Measurements from ENCODE around the gene ZFAND2A. TPM values are rescaled to one million over a fixed set of nuclear protein-coding genes. Genes with fewer than 3 reads are reported as not detected.

ZFAND2A gene
- total and polyA plus RNA-seq, 4 donors: 17.3 to 44.3 (median 30.0) TPM

- Histone ChIP-seq H3K36me3 (ENCODE audit: control insufficient read depth in 4 of 4, insufficient read depth in 4 of 4, low read length in 4 of 4) (peaks cover 0 to 9% (median 1%) of the 10 kb centered on the region in 4 donors), H3K27ac (ENCODE audit: low read depth in 1 of 2, low read length in 1 of 2) (no peak overlapping the region), H3K27me3 (ENCODE audit: control insufficient read depth in 3 of 3, insufficient read depth in 3 of 3, low read length in 2 of 3) (no peaks in the 10 kb centered on the region), H3K9ac (ENCODE audit: insufficient read depth in 1 of 2, low read length in 2 of 2) (no peak overlapping the region), H3K9me3 (ENCODE audit: control insufficient read depth in 4 of 4, insufficient read depth in 3 of 4, low read length in 3 of 4) (no peaks in the 10 kb centered on the region), H3K4me3 (no peak overlapping the region), H3K4me1 (ENCODE audit: control insufficient read depth in 5 of 5, insufficient read depth in 5 of 5, low read length in 5 of 5) (peaks cover 0 to 8% (median 0%) of the 10 kb centered on the region in 5 donors)
- TF ChIP-seq CTCF (IDR thresholded peaks at IDR 0.05; ENCODE audit: control extremely low read depth, extremely low read depth): no peak
- 97 to 98% methylated on average over 7 of the region's 7 CpGs for WGBS, 2 donors
- ATAC-seq (ENCODE audit: insufficient read depth, low FRiP score) (no peak), DNase-seq (no peak)
Observed at GRCh38 chr7:1127001-1127400, 33.0 kb downstream of the ZFAND2A start.

- H3K4me3 ChIP-seq: no peak overlapping the region
- no peak overlapping the region for H3K27ac ChIP-seq (ENCODE audit: low read depth in 1 of 2, low read length in 1 of 2)
- H3K4me1 ChIP-seq (ENCODE audit: control insufficient read depth in 5 of 5, insufficient read depth in 5 of 5, low read length in 5 of 5): peaks cover 0 to 8% (median 0%) of the 10 kb centered on the region in 5 donors
- no peak overlapping the region for H3K9ac ChIP-seq (ENCODE audit: insufficient read depth in 1 of 2, low read length in 2 of 2)
- H3K36me3 ChIP-seq (ENCODE audit: control insufficient read depth in 4 of 4, insufficient read depth in 4 of 4, low read length in 4 of 4): peaks cover 0 to 9% (median 1%) of the 10 kb centered on the region in 4 donors
- no peaks in the 10 kb centered on the region for H3K9me3 ChIP-seq (ENCODE audit: control insufficient read depth in 4 of 4, insufficient read depth in 3 of 4, low read length in 3 of 4)
- no peak for TF ChIP-seq CTCF (IDR thresholded peaks at IDR 0.05; ENCODE audit: control extremely low read depth, extremely low read depth)
- ATAC-seq (ENCODE audit: insufficient read depth, low FRiP score): no peak
- no peaks in the 10 kb centered on the region for H3K27me3 ChIP-seq (ENCODE audit: control insufficient read depth in 3 of 3, insufficient read depth in 3 of 3, low read length in 2 of 3)
- DNase-seq: no peak
- 94 to 97% methylated on average over 16 of the region's 16 CpGs for WGBS, 2 donors
Observed at GRCh38 chr7:1125603-1125969, 34.4 kb downstream of the ZFAND2A start.

GRCh38 chr7:1124816-1125602 lies 35.0 kb downstream of the ZFAND2A start:
- Histone ChIP-seq H3K9ac (ENCODE audit: insufficient read depth in 1 of 2, low read length in 2 of 2) (no peak overlapping the region), H3K4me3 (no peak overlapping the region), H3K27me3 (ENCODE audit: control insufficient read depth in 3 of 3, insufficient read depth in 3 of 3, low read length in 2 of 3) (no peaks in the 10 kb centered on the region), H3K4me1 (ENCODE audit: control insufficient read depth in 5 of 5, insufficient read depth in 5 of 5, low read length in 5 of 5) (peaks cover 0 to 8% (median 0%) of the 10 kb centered on the region in 5 donors), H3K36me3 (ENCODE audit: control insufficient read depth in 4 of 4, insufficient read depth in 4 of 4, low read length in 4 of 4) (peaks cover 0 to 9% (median 1%) of the 10 kb centered on the region in 4 donors), H3K9me3 (ENCODE audit: control insufficient read depth in 4 of 4, insufficient read depth in 3 of 4, low read length in 3 of 4) (no peaks in the 10 kb centered on the region), H3K27ac (ENCODE audit: low read depth in 1 of 2, low read length in 1 of 2) (no peak overlapping the region)
- WGBS, 2 donors: 76 to 87% methylated on average over 23 of the region's 23 CpGs
- no peak for DNase-seq
- no peak for TF ChIP-seq CTCF (IDR thresholded peaks at IDR 0.05; ENCODE audit: control extremely low read depth, extremely low read depth)
- no peak for ATAC-seq (ENCODE audit: insufficient read depth, low FRiP score)

Data from lung (tissue), 12 donors.